H1 (cell line): Measurements from ENCODE around the gene ZBTB4. TPM values are rescaled to one million over a fixed set of nuclear protein-coding genes. Genes with fewer than 3 reads are reported as not detected.

Source experiments
- CTCF ChIA-PET: fragments of 300-600 bp; sonication (Branson Sonifier 250); formaldehyde crosslinking; loops from one replicate; lab custom pipeline; 2021; ENCODE audit not compliant: partially characterized antibody; lab: Charles Lee
- POLR2A ChIA-PET: fragments of 300-600 bp; sonication (Branson Sonifier 250); formaldehyde crosslinking; loops from one replicate; lab custom pipeline; 2021; ENCODE audit warnings: inconsistent platforms; ENCODE audit not compliant: partially characterized antibody; lab: Charles Lee
- DNase-seq, 2 experiments: peaks; one replicate each; pipeline versions ENCODE4 v3.0.0 to v3.0.0-alpha.2; 2010 to 2022; ENCODE audit warnings: low spot score in 2 of 2, low read depth in 1 of 2, mixed read lengths in 1 of 2
- FAIRE-seq: peaks from 2 replicates; lab custom pipeline; 2011; peaks lifted over from hg19 to GRCh38; lab: Jason Lieb, UNC
- H2AFZ ChIP-seq: 2 replicates; pipeline ENCODE4 v1.8.1; 2012; ENCODE audit warnings: low read length, inconsistent platforms
- H2AK5ac ChIP-seq: 2 replicates; pipeline ENCODE4 v1.6.1; 2013; ENCODE audit warnings: low read depth, low read length
- H2BK120ac ChIP-seq: replicated peaks from 2 replicates; pipeline ENCODE3; 2013; ENCODE audit warnings: low read depth, low read length, inconsistent platforms
- H2BK12ac ChIP-seq: 2 replicates; pipeline ENCODE4 v1.6.1; 2013; ENCODE audit warnings: low read depth, low read length
- H2BK15ac ChIP-seq: 2 replicates; pipeline ENCODE4 v1.6.1; 2013; ENCODE audit warnings: low read length
- H2BK20ac ChIP-seq: 2 replicates; pipeline ENCODE4 v1.6.1; 2013; ENCODE audit warnings: low read length
- H2BK5ac ChIP-seq: 2 replicates; pipeline ENCODE4 v1.6.1; 2013; ENCODE audit warnings: low read depth, low read length
- H3K14ac ChIP-seq: 2 replicates; pipeline ENCODE4 v1.6.1; 2013; ENCODE audit warnings: inconsistent platforms; ENCODE audit not compliant: insufficient read length
- H3K18ac ChIP-seq: 2 replicates; pipeline ENCODE4 v1.6.1; 2013; ENCODE audit warnings: low read length; ENCODE audit errors: extremely low read depth
- H3K23ac ChIP-seq: 2 replicates; pipeline ENCODE4 v1.6.1; 2013; ENCODE audit warnings: inconsistent platforms; ENCODE audit not compliant: insufficient read length
- H3K23me2 ChIP-seq: 2 replicates; pipeline ENCODE4 v1.6.1; 2013; ENCODE audit warnings: low read depth, low read length
- H3K27ac ChIP-seq: 2 replicates; pipeline ENCODE4 v1.6.1; 2011; ENCODE audit warnings: low read depth, low read length, inconsistent platforms
- H3K27me3 ChIP-seq, 4 experiments: replicated peaks in 1 of 4; 1 replicate in 1 of 4; 2 replicates in 3 of 4; pipeline versions ENCODE4 v1.6.1 to v1.8.1; 2011 to 2013; ENCODE audit warnings: low read length in 3 of 4, mild to moderate bottlenecking in 3 of 4, inconsistent platforms in 2 of 4, mixed read lengths in 2 of 4, moderate library complexity in 1 of 4; ENCODE audit not compliant: control insufficient read depth in 3 of 4, insufficient read depth in 3 of 4; ENCODE audit errors: extremely low read depth in 1 of 4
- H3K36me3 ChIP-seq, 4 experiments: 2 replicates each; pipeline versions ENCODE4 v1.6.1 to v1.8.1; 2011 to 2013; ENCODE audit warnings: mild to moderate bottlenecking in 4 of 4, low read length in 3 of 4, moderate library complexity in 2 of 4, control low read depth in 1 of 4, inconsistent platforms in 1 of 4; ENCODE audit not compliant: insufficient read depth in 4 of 4, control insufficient read depth in 2 of 4
- H3K4ac ChIP-seq: replicated peaks from 2 replicates; pipeline ENCODE3; 2013; ENCODE audit warnings: low read length, low read depth, mixed read lengths, inconsistent platforms; ENCODE audit not compliant: insufficient read length
- H3K4me1 ChIP-seq, 4 experiments: replicated peaks in 1 of 4; 1 replicate in 1 of 4; 2 replicates in 3 of 4; pipeline versions ENCODE4 v1.6.1 to v1.8.1; 2011 to 2013; ENCODE audit warnings: low read length in 3 of 4, inconsistent platforms in 2 of 4, mixed read lengths in 1 of 4; ENCODE audit not compliant: insufficient read depth in 4 of 4, control insufficient read depth in 3 of 4
- H3K4me2 ChIP-seq, 2 experiments: 2 replicates each; pipeline versions ENCODE4 v1.6.1 to v1.8.1; 2011 to 2013; ENCODE audit warnings: low read depth in 2 of 2, low read length in 2 of 2, control low read depth in 1 of 2, inconsistent platforms in 1 of 2, mild to moderate bottlenecking in 1 of 2; ENCODE audit not compliant: insufficient read depth in 1 of 2
- H3K4me3 ChIP-seq, 4 experiments: fragments of 200-600, 300-600 bp in 1 of 4; sonication (generic), shearing (Covaris generic), sonication (Bioruptor Twin) in 1 of 4; 2 replicates each; pipeline versions ENCODE4 v1.5.1 to v1.8.1; 2011 to 2016; ENCODE audit warnings: low read length in 4 of 4, low read depth in 3 of 4, control low read depth in 2 of 4, inconsistent platforms in 2 of 4, mild to moderate bottlenecking in 2 of 4, mixed read lengths in 1 of 4, moderate library complexity in 1 of 4; ENCODE audit not compliant: insufficient read depth in 2 of 4; ENCODE audit errors: extremely low read depth in 1 of 4
- H3K56ac ChIP-seq: replicated peaks from 2 replicates; pipeline ENCODE3; 2013; ENCODE audit warnings: low read depth, mild to moderate bottlenecking, mixed read lengths, low read length, inconsistent platforms; ENCODE audit not compliant: insufficient read length
- H3K79me1 ChIP-seq: 2 replicates; pipeline ENCODE4 v1.6.1; 2013; ENCODE audit warnings: low read depth, low read length, control low read depth
- H3K79me2 ChIP-seq, 2 experiments: 2 replicates each; pipeline versions ENCODE4 v1.6.1 to v1.8.1; 2012 to 2013; ENCODE audit warnings: low read length in 2 of 2, mild to moderate bottlenecking in 2 of 2, inconsistent platforms in 1 of 2; ENCODE audit not compliant: insufficient read depth in 2 of 2, control insufficient read depth in 1 of 2
- H3K9ac ChIP-seq, 4 experiments: replicated peaks in 1 of 4; 1 replicate in 1 of 4; 2 replicates in 3 of 4; pipeline versions ENCODE4 v1.6.1 to v1.8.1; 2011 to 2013; ENCODE audit warnings: low read depth in 3 of 4, low read length in 3 of 4, control low read depth in 2 of 4, mild to moderate bottlenecking in 2 of 4, moderate library complexity in 2 of 4, inconsistent platforms in 1 of 4; ENCODE audit errors: extremely low read depth in 1 of 4
- H3K9me3 ChIP-seq, 2 experiments: 2 replicates each; pipeline versions ENCODE4 v1.6.1 to v1.8.1; 2012 to 2013; ENCODE audit warnings: mild to moderate bottlenecking in 2 of 2, moderate library complexity in 2 of 2, control low read depth in 1 of 2, inconsistent platforms in 1 of 2, low read depth in 1 of 2, low read length in 1 of 2, mixed read lengths in 1 of 2; ENCODE audit not compliant: insufficient read depth in 2 of 2
- H4K20me1 ChIP-seq, 2 experiments: replicated peaks in 1 of 2; 2 replicates each; pipeline versions ENCODE3 to v1.8.1; 2011 to 2013; ENCODE audit warnings: inconsistent platforms in 2 of 2, low read length in 2 of 2, mild to moderate bottlenecking in 1 of 2; ENCODE audit not compliant: insufficient read depth in 2 of 2, control insufficient read depth in 1 of 2
- H4K5ac ChIP-seq: 2 replicates; pipeline ENCODE4 v1.6.1; 2013; ENCODE audit warnings: low read length, low read depth, mixed read lengths, inconsistent platforms; ENCODE audit not compliant: insufficient read length
- H4K8ac ChIP-seq: 2 replicates; pipeline ENCODE4 v1.8.0; 2013; ENCODE audit warnings: mild to moderate bottlenecking, moderate library complexity, low read length, inconsistent platforms; ENCODE audit not compliant: insufficient read depth; ENCODE audit errors: extremely low read depth
- H4K91ac ChIP-seq: replicated peaks from 2 replicates; pipeline ENCODE3; 2013; ENCODE audit warnings: low read length, mixed read lengths, inconsistent platforms; ENCODE audit not compliant: insufficient read length
- BCL11A ChIP-seq, 2 experiments: IDR thresholded peaks; one replicate each; pipeline ENCODE4 v1.6.1; 2011; ENCODE audit warnings: low read depth in 2 of 2, low read length in 2 of 2, mild to moderate bottlenecking in 2 of 2
- EP300 ChIP-seq, 2 experiments: IDR thresholded peaks; 1 replicate in 1 of 2; 2 replicates in 1 of 2; pipeline ENCODE4 v1.6.1; 2011 to 2012; ENCODE audit warnings: low read depth in 2 of 2, low read length in 2 of 2, mild to moderate bottlenecking in 2 of 2, borderline replicate concordance in 1 of 2, inconsistent platforms in 1 of 2, moderate library complexity in 1 of 2
- JUND ChIP-seq: IDR thresholded peaks from 2 replicates; pipeline ENCODE4 v1.6.1; 2011; ENCODE audit warnings: mild to moderate bottlenecking, improper control_type of control experiment, low read length
- RFX5 ChIP-seq: IDR thresholded peaks from 2 replicates; pipeline ENCODE4 v1.6.1; 2011; ENCODE audit warnings: low read depth, low read length, improper control_type of control experiment, borderline replicate concordance
- SAP30 ChIP-seq: fragments of 300-600 bp; sonication (generic); IDR thresholded peaks from 2 replicates; pipeline ENCODE4 v1.7.1; 2012; ENCODE audit warnings: low read length, moderate library complexity, mild to moderate bottlenecking, inconsistent platforms; ENCODE audit not compliant: insufficient read depth, insufficient replicate concordance
- SIRT6 ChIP-seq: IDR thresholded peaks from one replicate; pipeline ENCODE4 v1.7.1; 2012; ENCODE audit warnings: low read length, inconsistent platforms
- SP4 ChIP-seq: IDR thresholded peaks from 2 replicates; pipeline ENCODE4 v1.6.1; 2012; ENCODE audit warnings: low read length, inconsistent platforms
- TBP ChIP-seq: IDR thresholded peaks from 2 replicates; pipeline ENCODE4 v1.6.1; 2011; ENCODE audit warnings: low read depth, low read length, improper control_type of control experiment
- TCF12 ChIP-seq: IDR thresholded peaks from 2 replicates; pipeline ENCODE4 v1.6.1; 2011; ENCODE audit warnings: low read depth, mild to moderate bottlenecking, low read length
- USF2 ChIP-seq: IDR thresholded peaks from 2 replicates; pipeline ENCODE4 v1.6.1; 2011; ENCODE audit warnings: low read length, improper control_type of control experiment
- WGBS, 2 experiments: shearing (Covaris generic) in 1 of 2; methylation state at CpG; one replicate each; pipeline versions ENCODE4 v1.1.6 to v1.1.7; 2013 to 2015; ENCODE audit warnings: low lambda C conversion rate in 2 of 2, mixed read lengths in 2 of 2, inconsistent platforms in 1 of 2, low coverage in 1 of 2, missing lambda C conversion rate in 1 of 2; ENCODE audit not compliant: insufficient replicate concordance in 2 of 2, insufficient coverage in 1 of 2, insufficient read length in 1 of 2; ENCODE audit errors: extremely low coverage in 1 of 2, missing lambda C conversion rate in 1 of 2; 5-methylcytosine and 5-hydroxymethylcytosine counted together
- polyA plus RNA-seq, 7 experiments: library from polyadenylated mRNA; depleted of rRNA in 3 of 7; stranded (reverse) in 5 of 7; unstranded in 2 of 7; fragments of >200 nt in 5 of 7; fragments of 200-250 nt in 2 of 7; gene quantifications; 1 replicate in 5 of 7; 2 replicates in 1 of 7; 4 replicates in 1 of 7; pipeline versions ENCODE4 v1.2.1 to v1.2.3, GENCODE V29; 2011 to 2013; ENCODE audit warnings: missing spikeins in 2 of 7, mixed read lengths in 2 of 7
- total RNA-seq: library from RNA; stranded (reverse); fragmentation: NEBNext Ultra II Directional; extraction: Animal tissue kit (Norgen Biotek cat#: 25700); gene quantifications from 2 replicates; pipeline ENCODE4 v1.2.1, GENCODE V29; 2021

Gene ZBTB4
- total and polyA plus RNA-seq, 2 of the 8 experiments (the other 6 are each of a cell fraction or from before 2014, with no cell fraction given), result 5.9 to 10.1 TPM

DNA sequence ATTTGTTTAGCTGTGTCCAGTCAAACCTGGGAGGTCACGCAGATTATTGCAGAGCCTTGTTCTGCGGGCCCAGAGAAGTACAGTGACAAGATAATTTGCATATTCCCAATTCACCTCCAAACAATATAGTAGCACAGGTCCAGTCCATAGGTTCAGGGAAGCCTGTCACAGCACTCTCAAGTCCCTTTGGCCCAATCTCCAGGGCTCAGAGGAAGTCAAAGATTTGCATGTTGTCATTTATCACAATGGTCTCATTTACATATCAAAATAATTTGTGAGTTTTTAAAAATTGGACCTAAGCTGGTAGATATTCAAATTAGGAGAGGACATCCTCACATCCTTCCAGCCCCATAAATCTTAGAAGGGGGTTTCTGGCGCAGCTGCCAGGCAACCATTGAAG is 11.9 kb downstream of the ZBTB4 start:
- Histone ChIP-seq H3K56ac (no peak overlapping the region), H4K8ac (no peak overlapping the region), H3K9ac (no peak overlapping the region), H3K23ac (no peak overlapping the region), H3K4ac (no peak overlapping the region), H3K4me1 (no peaks in the 10 kb centered on the region), H4K91ac (no peak overlapping the region), H3K79me1 (peaks cover 2% of the 10 kb centered on the region), H3K27ac (no peak overlapping the region), H3K18ac (no peak overlapping the region), H2BK5ac (no peak overlapping the region), H4K20me1 (peaks cover 0 to 1% of the 10 kb centered on the region in 2 experiments), H2BK120ac (no peak overlapping the region), H2BK12ac (no peak overlapping the region), H4K5ac (no peak overlapping the region), H3K79me2 (no peaks in the 10 kb centered on the region; a peak in 1 of 4 replicates), H3K4me2 (no peak overlapping the region), H3K4me3 (no peak overlapping the region), H3K14ac (no peak overlapping the region), H3K36me3 (peaks cover 0 to 3% (median under 1%) of the 10 kb centered on the region in 4 experiments; a peak in 3 of 8 replicates), H3K23me2 (no peaks in the 10 kb centered on the region), H3K27me3 (no peaks in the 10 kb centered on the region), H2BK20ac (no peak overlapping the region), H2BK15ac (no peak overlapping the region), H3K9me3 (no peaks in the 10 kb centered on the region), H2AFZ (no peak overlapping the region), H2AK5ac (no peak overlapping the region)
- DNase-seq (no peak), FAIRE-seq (no peak)
- ChIA-PET POLR2A (interaction anchor here (0.8 to 13.8 kb wide), 5 partner anchors 14 to 116 kb away, joined by 3 to 200 read pairs (median 4); partner anchors contain the start of genes POLR2A, SLC35G6 and ZBTB4), CTCF (interaction anchor here (1.0 to 1.6 kb wide), 3 partner anchors 13 to 48 kb away, joined by 3 read pairs; no protein-coding TSS in a partner anchor)
- WGBS, 2 experiments, result 89% methylated on average over 3 of the region's 3 CpGs; no CpG with 5 or more reads in 1 of the 2 experiments
- TF ChIP-seq RFX5 (no peak), BCL11A (IDR thresholded peaks at IDR 0.05; ENCODE audit: low read depth in 2 of 2, low read length in 2 of 2) (no peak), EP300 (IDR thresholded peaks at IDR 0.05; ENCODE audit: borderline replicate concordance in 1 of 2, low read depth in 2 of 2, low read length in 2 of 2) (no peak), TBP (no peak), SAP30 (no peak), SIRT6 (no peak), JUND (no peak), TCF12 (no peak), USF2 (no peak), SP4 (no peak)
